ENCODE measurements around the gene SLC44A5.
"Not testable (repeated sequence)": the region's sequence is repeated elsewhere in the genome, so short reads cannot be mapped to it uniquely, and the experiment has no call there.

SLC44A5 gene

DNA sequence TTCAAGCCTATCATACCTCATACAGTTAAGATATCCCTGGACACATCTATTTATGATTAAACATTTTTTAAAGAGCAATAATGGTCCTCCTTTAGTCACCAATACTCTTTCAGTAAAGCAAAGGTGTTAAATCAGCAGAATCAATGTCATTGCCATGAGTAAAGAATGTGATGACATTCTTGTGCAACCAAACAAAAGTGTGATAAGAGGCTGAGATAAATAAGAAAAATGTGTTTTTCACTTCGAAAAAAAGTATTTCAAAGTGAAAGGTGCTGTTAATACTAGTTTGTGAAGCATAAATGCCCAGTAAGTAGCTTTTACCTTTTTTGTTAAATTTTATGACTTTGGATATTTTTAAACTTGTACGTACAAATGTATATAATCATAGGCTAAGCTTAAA lies 8.4 kb downstream of the SLC44A5 start:
- no peak overlapping the region for H3K27ac ChIP-seq (ENCODE audit: low read length)
- ATAC-seq (ENCODE audit: insufficient read depth, low read depth) (no peak), DNase-seq (no peak)
- H3K4me2 ChIP-seq (ENCODE audit: insufficient read depth, low read length), result no peak overlapping the region
- no peaks in the 10 kb centered on the region for H4K20me1 ChIP-seq (ENCODE audit: insufficient read depth, low read length)
- no peak for TF ChIP-seq EZH2 (IDR thresholded peaks at IDR 0.05; ENCODE audit: borderline replicate concordance, low read depth, low read length, severe bottlenecking)
- TF ChIP-seq, protein P1, sequence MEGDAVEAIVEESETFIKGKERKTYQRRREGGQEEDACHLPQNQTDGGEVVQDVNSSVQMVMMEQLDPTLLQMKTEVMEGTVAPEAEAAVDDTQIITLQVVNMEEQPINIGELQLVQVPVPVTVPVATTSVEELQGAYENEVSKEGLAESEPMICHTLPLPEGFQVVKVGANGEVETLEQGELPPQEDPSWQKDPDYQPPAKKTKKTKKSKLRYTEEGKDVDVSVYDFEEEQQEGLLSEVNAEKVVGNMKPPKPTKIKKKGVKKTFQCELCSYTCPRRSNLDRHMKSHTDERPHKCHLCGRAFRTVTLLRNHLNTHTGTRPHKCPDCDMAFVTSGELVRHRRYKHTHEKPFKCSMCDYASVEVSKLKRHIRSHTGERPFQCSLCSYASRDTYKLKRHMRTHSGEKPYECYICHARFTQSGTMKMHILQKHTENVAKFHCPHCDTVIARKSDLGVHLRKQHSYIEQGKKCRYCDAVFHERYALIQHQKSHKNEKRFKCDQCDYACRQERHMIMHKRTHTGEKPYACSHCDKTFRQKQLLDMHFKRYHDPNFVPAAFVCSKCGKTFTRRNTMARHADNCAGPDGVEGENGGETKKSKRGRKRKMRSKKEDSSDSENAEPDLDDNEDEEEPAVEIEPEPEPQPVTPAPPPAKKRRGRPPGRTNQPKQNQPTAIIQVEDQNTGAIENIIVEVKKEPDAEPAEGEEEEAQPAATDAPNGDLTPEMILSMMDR (IDR thresholded peaks at IDR 0.05; ENCODE audit: borderline replicate concordance, extremely low read depth, low read length, poor library complexity, severe bottlenecking), result no peak
- no peaks in the 10 kb centered on the region for H3K36me3 ChIP-seq (ENCODE audit: insufficient read depth, low read length)
- H3K79me2 ChIP-seq (ENCODE audit: insufficient read depth, low read length), result no peaks in the 10 kb centered on the region
- no peak overlapping the region for H2AFZ ChIP-seq (ENCODE audit: low read depth, low read length)
- no peaks in the 10 kb centered on the region for H3K9me3 ChIP-seq (ENCODE audit: insufficient read depth, low read length, severe bottlenecking)
- H3K4me3 ChIP-seq (ENCODE audit: low read depth in 1 of 2, low read length in 2 of 2), result no peak overlapping the region
- no peak overlapping the region for H3K9ac ChIP-seq (ENCODE audit: low read depth, low read length)
- H3K27me3 ChIP-seq (ENCODE audit: insufficient read depth, low read length, poor library complexity), result no peaks in the 10 kb centered on the region
- no peaks in the 10 kb centered on the region for H3K4me1 ChIP-seq (ENCODE audit: insufficient read depth, low read length)

DNA sequence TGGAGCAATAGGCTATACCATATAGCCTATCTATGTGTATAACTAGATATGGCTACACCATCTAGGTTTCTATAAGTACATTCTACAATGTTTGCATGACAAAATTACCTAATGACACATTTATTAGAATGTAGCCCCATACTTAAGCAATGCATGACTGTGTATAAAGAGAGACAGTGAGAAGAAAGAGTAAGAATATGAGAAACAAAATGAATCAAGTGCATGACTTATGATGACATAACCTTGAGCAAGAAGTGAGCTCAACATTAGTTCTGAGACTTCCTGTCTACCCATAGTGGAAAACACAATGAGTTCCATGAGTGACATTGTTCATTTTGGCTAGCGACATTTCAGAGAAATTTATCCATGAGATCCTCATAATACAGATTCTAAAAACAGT lies 10.1 kb downstream of the SLC44A5 start:
- H3K9me3 ChIP-seq (ENCODE audit: insufficient read depth, low read length, severe bottlenecking), result no peaks in the 10 kb centered on the region
- no peaks in the 10 kb centered on the region for H3K36me3 ChIP-seq (ENCODE audit: insufficient read depth, low read length)
- no peaks in the 10 kb centered on the region for H3K27me3 ChIP-seq (ENCODE audit: insufficient read depth, low read length, poor library complexity)
- H3K4me3 ChIP-seq (ENCODE audit: low read depth in 1 of 2, low read length in 2 of 2), result no peak overlapping the region
- no peak overlapping the region for H3K4me2 ChIP-seq (ENCODE audit: insufficient read depth, low read length)
- no peak overlapping the region for H3K9ac ChIP-seq (ENCODE audit: low read depth, low read length)
- H4K20me1 ChIP-seq (ENCODE audit: insufficient read depth, low read length), result no peaks in the 10 kb centered on the region
- DNase-seq, result no peak
- H2AFZ ChIP-seq (ENCODE audit: low read depth, low read length), result no peak overlapping the region
- TF ChIP-seq, protein P1 (IDR thresholded peaks at IDR 0.05; ENCODE audit: borderline replicate concordance, extremely low read depth, low read length, poor library complexity, severe bottlenecking), result no peak
- no peak for TF ChIP-seq EZH2 (IDR thresholded peaks at IDR 0.05; ENCODE audit: borderline replicate concordance, low read depth, low read length, severe bottlenecking)
- no peak overlapping the region for H3K27ac ChIP-seq (ENCODE audit: low read length)
- no peak for ATAC-seq (ENCODE audit: insufficient read depth, low read depth)
- H3K79me2 ChIP-seq (ENCODE audit: insufficient read depth, low read length), result no peaks in the 10 kb centered on the region
- no peaks in the 10 kb centered on the region for H3K4me1 ChIP-seq (ENCODE audit: insufficient read depth, low read length)

DNA sequence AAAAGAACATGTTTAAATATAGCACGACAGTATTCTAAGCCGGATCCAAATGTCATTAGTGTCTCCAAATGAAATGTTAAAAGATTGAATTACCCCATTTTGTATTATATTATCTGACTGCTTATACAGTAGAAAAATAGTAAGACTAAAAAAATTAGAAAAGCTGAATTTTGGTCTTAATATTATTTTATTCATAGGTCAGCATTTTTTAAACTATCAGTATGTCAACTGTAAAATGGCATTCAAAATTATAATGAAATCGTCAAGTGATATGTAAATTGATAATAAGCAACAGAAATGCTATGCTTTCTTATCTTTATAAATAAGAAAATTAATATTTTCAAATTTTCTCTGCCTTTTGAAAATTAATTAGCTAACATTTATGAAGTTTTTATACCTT lies 16.6 kb downstream of the SLC44A5 start:
- no peak overlapping the region for H3K4me3 ChIP-seq (ENCODE audit: low read depth in 1 of 2, low read length in 2 of 2)
- H3K4me1 ChIP-seq (ENCODE audit: insufficient read depth, low read length), result no peaks in the 10 kb centered on the region
- no peak overlapping the region for H3K9ac ChIP-seq (ENCODE audit: low read depth, low read length)
- no peaks in the 10 kb centered on the region for H3K36me3 ChIP-seq (ENCODE audit: insufficient read depth, low read length)
- H2AFZ ChIP-seq (ENCODE audit: low read depth, low read length), result no peak overlapping the region
- no peaks in the 10 kb centered on the region for H3K9me3 ChIP-seq (ENCODE audit: insufficient read depth, low read length, severe bottlenecking)
- no peak for DNase-seq
- no peaks in the 10 kb centered on the region for H3K27me3 ChIP-seq (ENCODE audit: insufficient read depth, low read length, poor library complexity)
- no peak for ATAC-seq (ENCODE audit: insufficient read depth, low read depth)
- H3K27ac ChIP-seq (ENCODE audit: low read length), result no peak overlapping the region
- H4K20me1 ChIP-seq (ENCODE audit: insufficient read depth, low read length), result no peaks in the 10 kb centered on the region
- no peaks in the 10 kb centered on the region for H3K79me2 ChIP-seq (ENCODE audit: insufficient read depth, low read length)
- TF ChIP-seq EZH2 (IDR thresholded peaks at IDR 0.05; ENCODE audit: borderline replicate concordance, low read depth, low read length, severe bottlenecking), result no peak
- TF ChIP-seq, protein P1 (IDR thresholded peaks at IDR 0.05; ENCODE audit: borderline replicate concordance, extremely low read depth, low read length, poor library complexity, severe bottlenecking), result no peak
- no peak overlapping the region for H3K4me2 ChIP-seq (ENCODE audit: insufficient read depth, low read length)

DNA sequence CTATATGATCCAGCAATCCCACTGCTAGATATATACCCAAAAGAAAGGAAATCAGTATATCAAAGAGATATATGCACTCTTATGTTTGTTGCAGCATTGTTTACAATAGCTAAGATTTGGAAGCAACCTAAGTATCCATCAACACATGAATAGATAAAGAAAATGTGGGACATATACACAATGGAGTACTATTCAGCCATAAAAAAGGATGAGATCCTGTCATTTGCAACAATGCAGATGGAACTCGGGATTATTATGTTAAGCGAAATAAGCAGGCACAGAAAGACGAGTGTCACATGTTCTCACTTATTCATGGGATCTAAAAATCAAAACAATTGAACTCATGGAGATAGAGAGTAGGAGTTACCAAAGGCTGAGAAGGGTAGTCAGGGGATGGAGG lies 17.5 kb downstream of the SLC44A5 start:
- H3K79me2 ChIP-seq (ENCODE audit: insufficient read depth, low read length); H3K27me3 ChIP-seq (ENCODE audit: insufficient read depth, low read length, poor library complexity); H4K20me1 ChIP-seq (ENCODE audit: insufficient read depth, low read length); H3K27ac ChIP-seq (ENCODE audit: low read length); H3K9ac ChIP-seq (ENCODE audit: low read depth, low read length); H3K36me3 ChIP-seq (ENCODE audit: insufficient read depth, low read length); H3K4me1 ChIP-seq (ENCODE audit: insufficient read depth, low read length); H3K9me3 ChIP-seq (ENCODE audit: insufficient read depth, low read length, severe bottlenecking); H2AFZ ChIP-seq (ENCODE audit: low read depth, low read length); H3K4me2 ChIP-seq (ENCODE audit: insufficient read depth, low read length); H3K4me3 ChIP-seq (ENCODE audit: low read depth in 1 of 2, low read length in 2 of 2); ATAC-seq (ENCODE audit: insufficient read depth, low read depth); DNase-seq: not testable (repeated sequence)
